Ascending aorta (tissue), 2 donors: ENCODE results near the gene SEPSECS. TPM values are rescaled to one million over a fixed set of nuclear protein-coding genes. Genes with fewer than 3 reads are reported as not detected.

ENCODE experiments used
- DNase-seq, 2 donors: peaks; one replicate each; pipeline ENCODE4 v3.0.0-alpha.2; 2019; ENCODE audit warnings: low spot score in 2 of 2
- H3K27ac ChIP-seq, 2 donors: fragments of 200-600 bp; sonication (generic); one replicate each; pipeline ENCODE4 v1.5.1; 2016 to 2017; ENCODE audit warnings: mild to moderate bottlenecking in 1 of 2
- H3K27me3 ChIP-seq: fragments of 200-600 bp; sonication (generic); one replicate; pipeline ENCODE4 v1.5.1; 2017
- H3K36me3 ChIP-seq, 2 donors: fragments of 200-600 bp; sonication (generic); one replicate each; pipeline ENCODE4 v1.5.1; 2016
- H3K4me1 ChIP-seq, 2 donors: fragments of 200-600 bp; sonication (generic); one replicate each; pipeline ENCODE4 v1.5.1; 2016 to 2017; ENCODE audit warnings: mild to moderate bottlenecking in 1 of 2
- H3K4me3 ChIP-seq, 2 donors: fragments of 200-600 bp; sonication (generic); one replicate each; pipeline ENCODE4 v1.5.1; 2016 to 2017; ENCODE audit warnings: mild to moderate bottlenecking in 1 of 2
- H3K9me3 ChIP-seq, 2 donors: fragments of 200-600 bp; sonication (generic); one replicate each; pipeline ENCODE4 v1.5.1; 2016
- intact Hi-C: fragments of 100-400 bp; cut with DNase I; formaldehyde crosslinking; loops from one replicate; pipeline ENCODE4 v1.15.1; 2023
- total RNA-seq: library from RNA; depleted of rRNA; stranded (reverse); fragments of >200 nt; gene quantifications from one replicate; pipeline ENCODE4 v1.1.0, GENCODE V29; 2016
- TF ChIP-seq, protein P1 (sequence below), 3 experiments: fragments of 200-600 bp in 2 of 3; fragments of 450-650 bp in 1 of 3; sonication (generic) in 2 of 3; IDR thresholded peaks; one replicate each; pipeline ENCODE4 v1.5.1; 2016 to 2019; ENCODE audit warnings: antibody characterized with exemption in 3 of 3, mild to moderate bottlenecking in 1 of 3, moderate library complexity in 1 of 3

Gene SEPSECS
- total RNA-seq, 1 donor from 2014 or later, result 5.2 TPM

DNA sequence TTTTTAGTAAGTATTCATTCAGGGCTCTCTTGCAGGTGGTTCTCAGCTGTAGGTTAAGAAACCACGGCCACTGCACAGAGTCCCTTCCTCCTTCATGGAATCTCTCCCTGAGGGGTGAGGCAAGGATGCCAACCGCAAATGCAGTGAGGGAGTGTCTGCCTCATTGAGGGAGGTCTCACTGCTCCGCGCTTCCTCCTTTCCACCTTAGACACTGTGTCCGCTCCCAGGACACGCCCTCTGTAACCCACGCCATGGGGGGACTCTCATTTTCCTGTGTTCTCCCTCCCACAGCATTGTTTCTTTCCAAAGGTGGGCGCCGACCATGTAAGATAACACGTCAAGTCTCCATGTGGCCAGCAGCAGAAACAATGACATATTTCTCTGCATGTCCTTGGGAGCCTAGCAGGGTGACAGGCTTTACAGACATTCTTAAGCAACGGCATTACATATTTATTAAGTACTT lies 63.2 kb downstream of the SEPSECS start:
- H3K4me1 ChIP-seq, result no peaks in the 10 kb centered on the region
- intact Hi-C loops, result no loop called here
- H3K27ac ChIP-seq, result no peak overlapping the region
- H3K27me3 ChIP-seq, result no peaks in the 10 kb centered on the region
- H3K36me3 ChIP-seq, result no peaks in the 10 kb centered on the region
- peaks cover 4 to 6% of the 10 kb centered on the region in 2 donors for H3K9me3 ChIP-seq
- DNase-seq, result no peak
- TF ChIP-seq, protein P1, sequence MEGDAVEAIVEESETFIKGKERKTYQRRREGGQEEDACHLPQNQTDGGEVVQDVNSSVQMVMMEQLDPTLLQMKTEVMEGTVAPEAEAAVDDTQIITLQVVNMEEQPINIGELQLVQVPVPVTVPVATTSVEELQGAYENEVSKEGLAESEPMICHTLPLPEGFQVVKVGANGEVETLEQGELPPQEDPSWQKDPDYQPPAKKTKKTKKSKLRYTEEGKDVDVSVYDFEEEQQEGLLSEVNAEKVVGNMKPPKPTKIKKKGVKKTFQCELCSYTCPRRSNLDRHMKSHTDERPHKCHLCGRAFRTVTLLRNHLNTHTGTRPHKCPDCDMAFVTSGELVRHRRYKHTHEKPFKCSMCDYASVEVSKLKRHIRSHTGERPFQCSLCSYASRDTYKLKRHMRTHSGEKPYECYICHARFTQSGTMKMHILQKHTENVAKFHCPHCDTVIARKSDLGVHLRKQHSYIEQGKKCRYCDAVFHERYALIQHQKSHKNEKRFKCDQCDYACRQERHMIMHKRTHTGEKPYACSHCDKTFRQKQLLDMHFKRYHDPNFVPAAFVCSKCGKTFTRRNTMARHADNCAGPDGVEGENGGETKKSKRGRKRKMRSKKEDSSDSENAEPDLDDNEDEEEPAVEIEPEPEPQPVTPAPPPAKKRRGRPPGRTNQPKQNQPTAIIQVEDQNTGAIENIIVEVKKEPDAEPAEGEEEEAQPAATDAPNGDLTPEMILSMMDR (IDR thresholded peaks at IDR 0.05), result no peak
- no peak overlapping the region for H3K4me3 ChIP-seq

DNA sequence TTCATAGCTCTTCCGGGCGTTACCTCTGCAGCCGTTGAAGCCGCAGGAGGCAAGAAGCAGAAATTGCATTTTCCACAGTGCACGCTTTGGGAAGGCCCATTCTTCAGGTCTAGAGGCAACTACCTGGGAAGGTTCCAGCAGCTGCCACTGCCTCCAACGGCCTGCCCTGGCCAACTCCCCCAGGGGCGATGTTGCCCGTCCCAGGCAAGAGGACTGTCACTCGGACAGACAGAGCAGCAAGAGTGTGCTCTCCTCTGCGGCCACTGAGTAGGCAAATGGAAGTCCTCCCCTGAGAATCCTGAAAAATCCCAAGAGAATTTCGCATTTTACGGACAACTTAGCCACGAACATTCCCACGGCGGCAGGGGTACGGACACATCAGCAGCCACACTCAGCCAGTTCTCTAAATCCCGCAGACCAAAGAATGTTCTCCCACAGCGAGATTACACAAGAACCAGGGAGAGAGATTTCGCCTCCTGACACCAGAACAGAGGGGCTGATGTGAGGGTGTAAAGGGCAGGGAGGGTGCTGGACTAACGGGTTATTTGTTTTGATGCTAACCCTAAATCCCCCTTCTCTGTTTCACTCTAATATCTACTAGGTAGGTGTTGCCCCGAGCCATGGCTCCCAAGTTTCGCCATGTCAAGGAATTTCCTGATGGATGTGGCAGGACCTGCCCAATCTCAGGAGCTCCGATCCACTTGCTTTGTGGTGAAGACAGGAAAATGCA lies 63.8 kb downstream of the SEPSECS start:
- no peaks in the 10 kb centered on the region for H3K36me3 ChIP-seq
- no peak for DNase-seq
- peaks cover 4 to 6% of the 10 kb centered on the region in 2 donors for H3K9me3 ChIP-seq
- H3K4me3 ChIP-seq, result no peak overlapping the region
- H3K27me3 ChIP-seq, result no peaks in the 10 kb centered on the region
- intact Hi-C loops, result no loop called here
- H3K27ac ChIP-seq, result no peak overlapping the region
- H3K4me1 ChIP-seq, result no peaks in the 10 kb centered on the region
- TF ChIP-seq, protein P1 (IDR thresholded peaks at IDR 0.05), result no peak

DNA sequence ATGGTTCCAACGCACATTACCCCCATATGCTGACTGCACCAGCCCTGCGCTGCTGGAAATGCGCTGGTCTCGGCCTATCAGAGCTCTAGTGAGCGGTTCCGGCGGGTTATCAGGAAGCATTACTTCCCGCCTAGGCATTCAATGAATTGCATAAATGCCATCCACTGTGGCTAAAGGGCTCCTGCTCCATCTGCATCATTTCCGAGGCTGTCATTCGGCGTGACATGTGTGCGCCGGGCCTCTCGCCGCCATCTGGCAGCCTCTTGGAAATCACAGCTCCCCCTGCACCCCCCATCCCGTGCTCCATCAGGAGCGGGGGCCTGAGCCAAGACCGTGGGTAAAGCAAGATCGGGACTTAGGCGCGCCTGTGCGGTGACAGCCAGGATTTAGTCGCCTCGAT lies 64.4 kb downstream of the SEPSECS start:
- H3K36me3 ChIP-seq, result no peaks in the 10 kb centered on the region
- H3K27me3 ChIP-seq, result no peaks in the 10 kb centered on the region
- H3K4me1 ChIP-seq, result no peaks in the 10 kb centered on the region
- TF ChIP-seq, protein P1 (IDR thresholded peaks at IDR 0.05), result no peak
- DNase-seq, result no peak
- no peak overlapping the region for H3K27ac ChIP-seq
- no peak overlapping the region for H3K4me3 ChIP-seq
- H3K9me3 ChIP-seq, result peaks cover 4 to 6% of the 10 kb centered on the region in 2 donors
- intact Hi-C loops, result no loop called here

DNA sequence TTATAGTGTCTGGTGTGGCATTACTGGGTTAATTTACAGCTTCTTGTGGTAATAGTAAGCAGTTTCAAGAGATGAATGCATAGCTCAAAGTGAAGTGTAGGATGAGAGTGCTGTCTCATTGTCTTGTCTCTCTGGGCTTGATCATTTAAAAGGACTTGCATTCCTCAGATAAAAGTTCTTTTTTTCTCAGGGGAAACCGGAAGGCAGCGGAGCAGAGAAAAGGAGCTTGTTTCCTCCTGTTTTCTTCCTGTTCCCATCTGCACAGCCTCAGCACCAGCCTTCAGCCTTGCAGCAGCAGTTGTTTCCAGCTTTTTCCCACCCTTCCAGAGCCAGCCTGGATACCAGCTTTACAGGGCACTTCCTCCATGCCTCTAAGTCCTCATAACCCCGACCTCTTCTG lies 68.1 kb downstream of the SEPSECS start:
- peaks cover 4 to 6% of the 10 kb centered on the region in 2 donors for H3K9me3 ChIP-seq
- no peak overlapping the region for H3K4me3 ChIP-seq
- no peak for DNase-seq
- TF ChIP-seq, protein P1 (IDR thresholded peaks at IDR 0.05), result no peak
- no peaks in the 10 kb centered on the region for H3K27me3 ChIP-seq
- H3K36me3 ChIP-seq, result no peaks in the 10 kb centered on the region
- no peaks in the 10 kb centered on the region for H3K4me1 ChIP-seq
- H3K27ac ChIP-seq, result no peak overlapping the region
- intact Hi-C loops, result no loop called here

DNA sequence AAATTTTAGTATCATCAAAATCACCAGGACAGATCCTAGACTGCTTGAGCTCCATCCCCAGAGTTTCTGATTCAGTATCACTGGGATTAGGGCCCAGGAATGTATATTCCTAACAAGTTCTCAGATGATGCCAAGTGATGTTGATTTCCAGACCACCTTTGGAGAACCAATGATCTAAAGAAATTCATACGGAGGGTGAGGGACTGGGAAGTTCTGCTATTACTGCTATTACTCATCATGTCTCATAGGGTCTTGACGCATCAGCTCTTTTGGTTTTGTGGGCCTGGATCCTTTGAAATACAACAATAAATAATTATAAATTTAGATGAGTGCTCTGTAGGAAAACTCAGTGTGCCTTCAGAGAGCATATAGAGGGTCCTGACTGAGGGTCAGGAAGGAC lies 69.7 kb downstream of the SEPSECS start:
- Histone ChIP-seq H3K4me3 (no peak overlapping the region), H3K9me3 (peaks cover 4 to 6% of the 10 kb centered on the region in 2 donors), H3K27me3 (no peaks in the 10 kb centered on the region), H3K27ac (no peak overlapping the region), H3K36me3 (no peaks in the 10 kb centered on the region), H3K4me1 (no peaks in the 10 kb centered on the region)
- TF ChIP-seq, protein P1 (IDR thresholded peaks at IDR 0.05), result no peak
- DNase-seq, result no peak
- intact Hi-C loops, result no loop called here
